Activated naive CD4-positive, alpha-beta T cell treated with anti-CD3 and anti-CD28 coated beads for 36 hours (primary cell): ENCODE measurements around the gene PODXL. TPM values are rescaled to one million over a fixed set of nuclear protein-coding genes. Genes with fewer than 3 reads are reported as not detected.

Experiments
- CTCF ChIA-PET: fragments of 350-600 bp; sonication (Branson Sonifier 250); formaldehyde crosslinking; loops from one replicate; lab custom pipeline; 2021; ENCODE audit warnings: antibody characterized with exemption; lab: Charles Lee
- DNase-seq: peaks from one replicate; pipeline ENCODE4 v3.0.0-alpha.2; 2020
- H3K27ac Mint-ChIP-seq: one replicate; pipeline ENCODE4 v1.8.0; 2021; ENCODE audit warnings: mild to moderate bottlenecking, mixed read lengths
- H3K27me3 Mint-ChIP-seq: one replicate; pipeline ENCODE4 v1.8.0; 2021; ENCODE audit warnings: low read depth, mixed read lengths
- H3K36me3 Mint-ChIP-seq: one replicate; pipeline ENCODE4 v1.8.0; 2021; ENCODE audit warnings: low read depth, mixed read lengths
- H3K4me1 Mint-ChIP-seq: one replicate; pipeline ENCODE4 v1.8.0; 2021; ENCODE audit warnings: low read depth, mixed read lengths
- H3K4me3 Mint-ChIP-seq: one replicate; pipeline ENCODE4 v1.8.0; 2021; ENCODE audit warnings: mild to moderate bottlenecking, moderate library complexity, mixed read lengths
- H3K9me3 Mint-ChIP-seq: one replicate; pipeline ENCODE4 v1.8.0; 2021; ENCODE audit warnings: mixed read lengths
- intact Hi-C: fragments of 100-400 bp; cut with micrococcal nuclease; formaldehyde crosslinking; loops from one replicate; pipeline ENCODE4 v1.15.1; 2023
- total RNA-seq, 2 experiments: library from RNA; stranded (reverse); gene quantifications; one replicate each; pipeline ENCODE4 v1.2.3, GENCODE V29; 2021

The PODXL gene
- total RNA-seq, 2 experiments from 2014 or later: 0.98 to 1.8 TPM

- no peaks in the 10 kb centered on the region for H3K9me3 Mint-ChIP-seq
- no peak overlapping the region for H3K4me3 Mint-ChIP-seq
- H3K4me1 Mint-ChIP-seq: no peaks in the 10 kb centered on the region
- no peak for DNase-seq
- CTCF ChIA-PET: no interaction called here
- H3K27me3 Mint-ChIP-seq: peaks cover 1% of the 10 kb centered on the region
- no peak overlapping the region for H3K27ac Mint-ChIP-seq
- intact Hi-C loops: no loop called here
- no peaks in the 10 kb centered on the region for H3K36me3 Mint-ChIP-seq
These were observed 30.3 kb upstream of the PODXL start for GRCh38 chr7:131586759-131587158.

DNA sequence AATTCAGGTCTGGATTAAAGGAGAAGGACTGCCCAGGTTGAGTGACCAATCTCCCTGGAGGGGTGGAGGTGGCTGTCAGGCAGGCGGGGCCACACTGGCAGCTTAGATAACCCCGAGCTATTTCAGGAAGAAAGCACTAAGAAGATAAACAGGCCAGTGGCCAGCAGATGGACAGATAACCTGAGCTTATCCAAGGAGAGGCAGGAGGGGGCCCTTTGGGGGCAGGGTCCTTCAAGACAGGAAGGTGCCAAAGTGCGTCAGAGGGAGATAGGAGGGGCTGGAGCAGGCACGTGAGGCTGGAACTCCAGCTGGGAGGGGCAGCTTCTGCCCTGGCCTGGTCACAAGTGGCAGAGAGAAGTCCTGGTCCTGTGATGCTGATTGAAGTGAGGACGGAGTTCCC, 29.8 kb upstream of the PODXL start:
- intact Hi-C loops: no loop called here
- H3K4me1 Mint-ChIP-seq: no peaks in the 10 kb centered on the region
- no peaks in the 10 kb centered on the region for H3K9me3 Mint-ChIP-seq
- no peak overlapping the region for H3K27ac Mint-ChIP-seq
- H3K36me3 Mint-ChIP-seq: no peaks in the 10 kb centered on the region
- CTCF ChIA-PET: interaction anchor here (1.2 kb wide), 1 partner anchor 39 kb away, joined by 3 read pairs; no protein-coding TSS in a partner anchor
- H3K4me3 Mint-ChIP-seq: no peak overlapping the region
- peaks cover 1% of the 10 kb centered on the region for H3K27me3 Mint-ChIP-seq
- no peak for DNase-seq

- Mint-ChIP-seq H3K27ac (no peak overlapping the region), H3K4me1 (no peaks in the 10 kb centered on the region), H3K27me3 (peaks cover 1% of the 10 kb centered on the region), H3K9me3 (no peaks in the 10 kb centered on the region), H3K36me3 (no peaks in the 10 kb centered on the region), H3K4me3 (no peak overlapping the region)
- no peak for DNase-seq
- intact Hi-C loops: no loop called here
- CTCF ChIA-PET: interaction anchor here (0.6 kb wide), 1 partner anchor 15 kb away, joined by 5 read pairs; no protein-coding TSS in a partner anchor
These were observed 27.0 kb upstream of the PODXL start for GRCh38 chr7:131583430-131583829.

DNA sequence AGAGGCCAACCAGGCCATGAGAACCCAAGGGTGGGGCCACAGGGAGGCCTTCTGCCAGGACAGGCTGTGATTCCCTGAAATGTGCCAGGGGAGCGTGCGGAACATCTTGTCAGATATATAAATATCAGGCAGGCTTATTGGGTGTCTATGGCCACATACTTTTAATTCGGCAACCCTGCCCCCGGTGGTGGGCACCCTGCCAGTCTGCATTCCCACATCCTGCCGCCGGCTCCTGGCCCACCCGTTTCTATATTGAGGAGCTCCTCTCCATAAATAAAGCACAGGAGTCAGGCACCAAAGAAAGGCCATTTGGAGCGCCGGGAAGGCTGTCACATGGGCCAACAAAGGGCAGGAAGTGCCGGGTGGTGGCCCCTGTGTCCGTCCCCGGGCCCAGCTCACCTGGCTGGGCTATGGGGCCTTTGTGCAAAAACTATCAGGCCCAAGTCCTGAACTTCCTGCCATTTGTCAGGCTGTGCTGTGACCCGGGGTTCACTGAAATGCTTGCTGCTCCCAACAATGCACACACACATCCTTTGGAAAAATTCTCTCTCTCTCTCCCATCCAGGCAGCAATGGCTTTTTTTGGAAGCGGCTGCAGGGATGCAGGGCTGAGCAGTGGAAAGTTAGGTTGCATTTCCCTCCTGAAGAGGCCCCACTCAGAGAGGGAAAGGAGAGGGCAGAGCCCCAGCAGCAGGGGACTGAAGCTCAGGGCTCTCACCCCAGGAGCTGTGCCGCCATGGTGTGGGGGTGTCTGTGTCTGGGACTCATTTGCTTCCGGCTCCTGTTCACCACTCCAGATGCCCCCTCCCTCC, 25.0 kb upstream of the PODXL start:
- no peak overlapping the region for H3K27ac Mint-ChIP-seq
- CTCF ChIA-PET: interaction anchor here (0.6 kb wide), 1 partner anchor 431 kb away, joined by 3 read pairs; no protein-coding TSS in a partner anchor
- intact Hi-C loops: no loop called here
- no peak overlapping the region for H3K4me3 Mint-ChIP-seq
- H3K4me1 Mint-ChIP-seq: no peaks in the 10 kb centered on the region
- peaks cover 1% of the 10 kb centered on the region for H3K27me3 Mint-ChIP-seq
- H3K9me3 Mint-ChIP-seq: no peaks in the 10 kb centered on the region
- no peaks in the 10 kb centered on the region for H3K36me3 Mint-ChIP-seq
- DNase-seq: no peak

DNA sequence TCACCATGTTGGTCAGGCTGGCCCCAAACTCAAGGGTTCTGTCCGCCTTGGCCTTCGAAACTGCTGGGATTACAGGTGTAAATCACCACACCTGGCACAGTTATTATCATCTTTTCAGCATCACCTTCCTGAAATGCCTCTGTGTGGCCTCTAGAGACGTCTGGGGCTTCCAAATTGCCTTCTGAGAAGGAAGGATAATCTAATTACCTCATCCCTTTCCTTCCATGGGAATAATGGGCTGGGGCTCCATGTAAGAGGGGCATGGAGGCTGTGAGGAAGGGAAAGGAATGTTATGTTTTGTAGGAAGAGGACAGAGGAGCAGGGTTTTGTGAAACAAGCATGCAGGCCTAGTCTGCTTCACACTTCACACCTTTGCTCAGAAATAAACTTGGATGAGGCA, 22.2 kb upstream of the PODXL start:
- H3K27ac Mint-ChIP-seq: no peak overlapping the region
- DNase-seq: no peak
- CTCF ChIA-PET: interaction anchor here (0.6 to 1.2 kb wide), 2 partner anchors 77 to 375 kb away, joined by 3 read pairs; no protein-coding TSS in a partner anchor
- H3K9me3 Mint-ChIP-seq: no peaks in the 10 kb centered on the region
- intact Hi-C loops: no loop called here
- no peak overlapping the region for H3K4me3 Mint-ChIP-seq
- H3K27me3 Mint-ChIP-seq: no peaks in the 10 kb centered on the region
- H3K4me1 Mint-ChIP-seq: no peaks in the 10 kb centered on the region
- no peaks in the 10 kb centered on the region for H3K36me3 Mint-ChIP-seq

DNA sequence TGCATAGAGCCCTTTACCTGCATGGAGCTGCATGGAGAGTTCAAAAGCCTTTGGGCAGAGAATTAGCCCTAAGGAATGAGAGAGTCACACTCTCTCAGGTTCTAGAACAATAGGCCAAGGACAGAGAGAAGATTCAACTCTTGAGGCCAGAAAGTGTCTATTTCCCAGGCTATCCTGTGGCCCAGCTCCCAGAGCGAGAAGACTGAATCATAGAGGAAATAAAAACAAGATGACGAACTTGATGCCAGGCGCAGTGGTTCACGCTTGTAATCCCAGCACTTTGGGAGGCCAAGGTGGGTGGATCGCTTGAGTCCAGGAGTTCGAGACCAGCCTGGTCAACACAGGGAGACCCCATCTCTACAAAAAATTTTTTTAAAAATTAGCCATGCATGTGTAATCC, 18.3 kb upstream of the PODXL start:
- no peak for DNase-seq
- Mint-ChIP-seq H3K9me3 (no peaks in the 10 kb centered on the region), H3K4me1 (no peaks in the 10 kb centered on the region), H3K4me3 (no peak overlapping the region), H3K27ac (no peak overlapping the region), H3K27me3 (no peaks in the 10 kb centered on the region), H3K36me3 (no peaks in the 10 kb centered on the region)
- CTCF ChIA-PET: no interaction called here
- intact Hi-C loops: no loop called here

GRCh38 chr7:131570401-131570800, 14.0 kb upstream of the PODXL start:
- DNase-seq: no peak
- no peaks in the 10 kb centered on the region for H3K9me3 Mint-ChIP-seq
- no peaks in the 10 kb centered on the region for H3K36me3 Mint-ChIP-seq
- no peaks in the 10 kb centered on the region for H3K4me1 Mint-ChIP-seq
- no peak overlapping the region for H3K27ac Mint-ChIP-seq
- intact Hi-C loops: no loop called here
- CTCF ChIA-PET: no interaction called here
- H3K27me3 Mint-ChIP-seq: no peaks in the 10 kb centered on the region
- H3K4me3 Mint-ChIP-seq: no peak overlapping the region

- H3K27me3 Mint-ChIP-seq: no peaks in the 10 kb centered on the region
- H3K4me1 Mint-ChIP-seq: no peaks in the 10 kb centered on the region
- no peaks in the 10 kb centered on the region for H3K36me3 Mint-ChIP-seq
- no peaks in the 10 kb centered on the region for H3K9me3 Mint-ChIP-seq
- no peak overlapping the region for H3K4me3 Mint-ChIP-seq
- CTCF ChIA-PET: no interaction called here
- DNase-seq: no peak
- no peak overlapping the region for H3K27ac Mint-ChIP-seq
- intact Hi-C loops: no loop called here
These were observed 12.5 kb upstream of the PODXL start for GRCh38 chr7:131568970-131569369.

- no peaks in the 10 kb centered on the region for H3K4me1 Mint-ChIP-seq
- no peaks in the 10 kb centered on the region for H3K36me3 Mint-ChIP-seq
- DNase-seq: no peak
- intact Hi-C loops: no loop called here
- H3K4me3 Mint-ChIP-seq: no peak overlapping the region
- H3K27me3 Mint-ChIP-seq: no peaks in the 10 kb centered on the region
- CTCF ChIA-PET: no interaction called here
- no peaks in the 10 kb centered on the region for H3K9me3 Mint-ChIP-seq
- H3K27ac Mint-ChIP-seq: no peak overlapping the region
These were observed 12.1 kb upstream of the PODXL start for GRCh38 chr7:131568510-131568909.

GRCh38 chr7:131564640-131565039, 8.2 kb upstream of the PODXL start:
- H3K27ac Mint-ChIP-seq: no peak overlapping the region
- no peak for DNase-seq
- no peaks in the 10 kb centered on the region for H3K4me1 Mint-ChIP-seq
- intact Hi-C loops: no loop called here
- H3K4me3 Mint-ChIP-seq: no peak overlapping the region
- CTCF ChIA-PET: no interaction called here
- H3K36me3 Mint-ChIP-seq: no peaks in the 10 kb centered on the region
- no peaks in the 10 kb centered on the region for H3K9me3 Mint-ChIP-seq
- peaks cover 7% of the 10 kb centered on the region for H3K27me3 Mint-ChIP-seq

DNA sequence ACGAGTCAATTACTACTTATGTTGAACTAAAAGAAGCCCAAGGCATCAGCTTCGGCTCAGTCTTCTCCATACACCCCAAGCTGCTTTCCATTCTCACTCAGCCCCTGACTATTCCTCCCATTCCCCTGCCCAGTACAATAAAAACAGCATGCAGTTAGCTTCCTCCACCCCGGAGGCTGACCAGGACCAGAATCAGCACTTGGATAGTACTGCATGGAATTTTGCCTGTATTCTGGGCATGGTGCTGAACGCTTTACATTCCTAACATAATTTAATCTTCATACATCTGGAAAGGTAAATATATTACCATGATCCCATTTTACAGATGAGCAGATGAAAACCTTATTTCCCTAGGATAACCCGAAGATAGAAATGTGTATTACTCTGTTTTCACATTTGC, 7.5 kb upstream of the PODXL start:
- intact Hi-C loops: no loop called here
- no peaks in the 10 kb centered on the region for H3K9me3 Mint-ChIP-seq
- H3K4me3 Mint-ChIP-seq: no peak overlapping the region
- no peaks in the 10 kb centered on the region for H3K36me3 Mint-ChIP-seq
- H3K27ac Mint-ChIP-seq: no peak overlapping the region
- DNase-seq: no peak
- peaks cover 7% of the 10 kb centered on the region for H3K27me3 Mint-ChIP-seq
- CTCF ChIA-PET: interaction anchor here (1.0 to 1.4 kb wide), 2 partner anchors 16 to 18 kb away, joined by 3 to 4 read pairs; no protein-coding TSS in a partner anchor
- H3K4me1 Mint-ChIP-seq: no peaks in the 10 kb centered on the region

- H3K4me1 Mint-ChIP-seq: no peaks in the 10 kb centered on the region
- peaks cover 13% of the 10 kb centered on the region for H3K27me3 Mint-ChIP-seq
- H3K9me3 Mint-ChIP-seq: no peaks in the 10 kb centered on the region
- H3K27ac Mint-ChIP-seq: no peak overlapping the region
- no peaks in the 10 kb centered on the region for H3K36me3 Mint-ChIP-seq
- DNase-seq: no peak
- H3K4me3 Mint-ChIP-seq: no peak overlapping the region
- intact Hi-C loops: no loop called here
- CTCF ChIA-PET: interaction anchor here (1.0 to 1.4 kb wide), 3 partner anchors 13 to 17 kb away, joined by 3 to 4 read pairs (median 3); no protein-coding TSS in a partner anchor
These were observed 6.5 kb upstream of the PODXL start for GRCh38 chr7:131562941-131563340.

DNA sequence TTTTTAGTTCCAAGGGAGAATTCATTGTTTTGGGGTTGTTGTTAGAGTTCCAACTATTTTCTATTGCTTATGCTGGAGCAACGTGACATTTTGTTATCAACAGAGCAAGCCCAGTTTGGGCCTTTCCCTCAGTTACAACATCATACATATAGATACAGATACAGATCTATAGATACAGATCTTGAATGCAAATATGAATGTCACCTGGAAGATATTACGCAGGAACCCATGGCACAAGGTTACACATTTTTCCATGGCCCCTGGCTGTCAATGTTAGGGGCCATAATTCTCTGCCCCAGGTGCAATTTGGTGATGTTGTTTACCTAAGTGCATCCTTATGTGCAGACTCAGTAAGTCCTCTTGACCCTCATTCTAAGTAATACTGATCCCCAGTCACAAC, 3.6 kb upstream of the PODXL start:
- Mint-ChIP-seq H3K27ac (no peak overlapping the region), H3K36me3 (no peaks in the 10 kb centered on the region), H3K27me3 (peaks cover 29% of the 10 kb centered on the region), H3K4me1 (peaks cover 12% of the 10 kb centered on the region), H3K4me3 (no peak overlapping the region), H3K9me3 (no peaks in the 10 kb centered on the region)
- DNase-seq: no peak
- intact Hi-C loops: no loop called here
- CTCF ChIA-PET: no interaction called here
